H9 (cell line): ENCODE data around the gene CXCL13. TPM values are rescaled to one million over a fixed set of nuclear protein-coding genes. Genes with fewer than 3 reads are reported as not detected.
"Not testable (repeated sequence)": the region's sequence is repeated elsewhere in the genome, so short reads cannot be mapped to it uniquely, and the experiment has no call there.

Experiments
- DNase-seq: peaks from one replicate; pipeline ENCODE4 v3.0.0-alpha.2; 2017
- H2AFZ ChIP-seq: one replicate; pipeline ENCODE4 v1.6.1; 2013; ENCODE audit warnings: mild to moderate bottlenecking, low read length, control low read depth, moderate library complexity
- H2AK5ac ChIP-seq: 2 replicates; pipeline ENCODE4 v1.6.1; 2013; ENCODE audit warnings: low read length, control low read depth, mixed read lengths; ENCODE audit not compliant: insufficient read length
- H2BK120ac ChIP-seq: one replicate; pipeline ENCODE4 v1.6.1; 2013; ENCODE audit warnings: low read depth, mild to moderate bottlenecking, low read length, control low read depth, inconsistent platforms; ENCODE audit not compliant: poor library complexity, severe bottlenecking
- H2BK12ac ChIP-seq: 2 replicates; pipeline ENCODE4 v1.6.1; 2013; ENCODE audit warnings: low read length, control low read depth, mixed read lengths, low read depth; ENCODE audit not compliant: insufficient read length
- H2BK15ac ChIP-seq: 2 replicates; pipeline ENCODE4 v1.6.1; 2013; ENCODE audit warnings: low read depth, low read length, control low read depth
- H2BK20ac ChIP-seq: one replicate; pipeline ENCODE4 v1.6.1; 2013; ENCODE audit warnings: low read depth, mild to moderate bottlenecking, low read length, control low read depth, inconsistent platforms; ENCODE audit not compliant: poor library complexity, severe bottlenecking
- H2BK5ac ChIP-seq: 2 replicates; pipeline ENCODE4 v1.6.1; 2013; ENCODE audit warnings: low read length, control low read depth, mixed read lengths; ENCODE audit not compliant: insufficient read length
- H3K14ac ChIP-seq: 2 replicates; pipeline ENCODE4 v1.6.1; 2013; ENCODE audit warnings: low read length, control low read depth; ENCODE audit not compliant: insufficient read depth
- H3K18ac ChIP-seq: 2 replicates; pipeline ENCODE4 v1.6.1; 2013; ENCODE audit warnings: low read depth, mild to moderate bottlenecking, mixed read lengths, low read length, control low read depth; ENCODE audit not compliant: insufficient read length
- H3K23ac ChIP-seq: 2 replicates; pipeline ENCODE4 v1.6.1; 2013; ENCODE audit warnings: low read length, control low read depth, mixed read lengths, low read depth; ENCODE audit not compliant: insufficient read length
- H3K23me2 ChIP-seq: 2 replicates; pipeline ENCODE4 v1.6.1; 2013; ENCODE audit warnings: low read depth, mild to moderate bottlenecking, mixed read lengths, low read length, control low read depth; ENCODE audit not compliant: insufficient read length, poor library complexity, severe bottlenecking
- H3K27ac ChIP-seq: 2 replicates; pipeline ENCODE4 v1.5.1; 2013; ENCODE audit warnings: low read length, control low read depth, mixed read lengths, low read depth; ENCODE audit not compliant: insufficient read length
- H3K27me3 ChIP-seq: 2 replicates; pipeline ENCODE4 v1.6.1; 2013; ENCODE audit warnings: low read length, control low read depth, inconsistent platforms; ENCODE audit not compliant: insufficient read depth
- H3K4ac ChIP-seq: 2 replicates; pipeline ENCODE4 v1.6.1; 2013; ENCODE audit warnings: low read depth, mild to moderate bottlenecking, control low read depth, inconsistent platforms, low read length, moderate library complexity
- H3K4me1 ChIP-seq: 2 replicates; pipeline ENCODE4 v1.6.1; 2013; ENCODE audit warnings: low read length, control low read depth, inconsistent platforms; ENCODE audit not compliant: insufficient read depth
- H3K4me2 ChIP-seq: 2 replicates; pipeline ENCODE4 v1.6.1; 2013; ENCODE audit warnings: low read length, control low read depth, mixed read lengths; ENCODE audit not compliant: insufficient read length, insufficient read depth
- H3K56ac ChIP-seq: 2 replicates; pipeline ENCODE4 v1.6.1; 2013; ENCODE audit warnings: low read depth, mild to moderate bottlenecking, mixed read lengths, low read length, control low read depth; ENCODE audit not compliant: insufficient read length
- H3K79me1 ChIP-seq: 2 replicates; pipeline ENCODE4 v1.6.1; 2013; ENCODE audit warnings: low read depth, mild to moderate bottlenecking, moderate library complexity, low read length, control low read depth, inconsistent platforms; ENCODE audit not compliant: insufficient read depth, poor library complexity, severe bottlenecking
- H3K79me2 ChIP-seq: 2 replicates; pipeline ENCODE4 v1.6.1; 2013; ENCODE audit warnings: low read length, control low read depth, inconsistent platforms; ENCODE audit not compliant: insufficient read depth
- H3K9ac ChIP-seq: 2 replicates; pipeline ENCODE4 v1.6.1; 2013; ENCODE audit warnings: low read length, control low read depth, mixed read lengths; ENCODE audit not compliant: insufficient read length; ENCODE audit errors: extremely low read depth
- H3K9me3 ChIP-seq: one replicate; pipeline ENCODE4 v1.6.1; 2013; ENCODE audit warnings: low read depth, low read length, inconsistent platforms; ENCODE audit not compliant: control insufficient read depth
- H3T11ph ChIP-seq: one replicate; pipeline ENCODE4 v1.6.1; 2013; ENCODE audit warnings: mild to moderate bottlenecking, low read length, control low read depth, inconsistent platforms
- H4K20me1 ChIP-seq: one replicate; pipeline ENCODE4 v1.6.1; 2013; ENCODE audit not compliant: control insufficient read depth, insufficient read length, insufficient read depth
- H4K5ac ChIP-seq: 2 replicates; pipeline ENCODE4 v1.6.1; 2013; ENCODE audit warnings: low read depth, mild to moderate bottlenecking, mixed read lengths, low read length, control low read depth; ENCODE audit not compliant: insufficient read length
- H4K8ac ChIP-seq: replicated peaks from 2 replicates; pipeline ENCODE4 v1.6.1; 2013; ENCODE audit warnings: low read length, control low read depth, mixed read lengths, low read depth; ENCODE audit not compliant: insufficient read length
- H4K91ac ChIP-seq: 2 replicates; pipeline ENCODE4 v1.6.1; 2013; ENCODE audit warnings: low read depth, mild to moderate bottlenecking, moderate library complexity, mixed read lengths, low read length, control low read depth; ENCODE audit not compliant: insufficient read length
- H3K27ac Mint-ChIP-seq, 3 experiments: 2 replicates in 2 of 3; 3 replicates in 1 of 3; pipeline ENCODE4 v1.8.0; 2020 to 2021; ENCODE audit warnings: mixed read lengths in 3 of 3, mild to moderate bottlenecking in 1 of 3, moderate library complexity in 1 of 3
- H3K27me3 Mint-ChIP-seq: 2 replicates; pipeline ENCODE4 v1.8.0; 2021; ENCODE audit warnings: low read depth, mild to moderate bottlenecking, moderate library complexity, mixed read lengths
- H3K36me3 Mint-ChIP-seq, 3 experiments: 2 replicates in 2 of 3; 3 replicates in 1 of 3; pipeline ENCODE4 v1.8.0; 2020 to 2021; ENCODE audit warnings: low read depth in 3 of 3, mixed read lengths in 3 of 3; ENCODE audit not compliant: insufficient read depth in 1 of 3
- H3K4me1 Mint-ChIP-seq, 2 experiments: 2 replicates each; pipeline ENCODE4 v1.8.0; 2020; ENCODE audit warnings: mixed read lengths in 2 of 2
- H3K4me3 Mint-ChIP-seq, 2 experiments: 2 replicates in 1 of 2; 3 replicates in 1 of 2; pipeline ENCODE4 v1.8.0; 2020 to 2021; ENCODE audit warnings: mild to moderate bottlenecking in 2 of 2, mixed read lengths in 2 of 2, moderate library complexity in 1 of 2
- H3K9me3 Mint-ChIP-seq, 2 experiments: 2 replicates in 1 of 2; 3 replicates in 1 of 2; pipeline ENCODE4 v1.8.0; 2020; ENCODE audit warnings: mild to moderate bottlenecking in 2 of 2, mixed read lengths in 2 of 2, moderate library complexity in 1 of 2
- CTCF ChIP-seq: fragments of 200-600 bp; sonication (generic); conservative IDR thresholded peaks from 3 replicates; pipeline ENCODE4 v1.8.0; 2021; ENCODE audit warnings: antibody characterized with exemption, mild to moderate bottlenecking
- WGBS: extraction: QIAGEN DNeasy Blood & Tissue Kit; methylation state at CpG from one replicate; pipeline ENCODE4 v1.1.7; 2013; ENCODE audit warnings: missing lambda C conversion rate, low lambda C conversion rate, mixed read lengths; ENCODE audit not compliant: insufficient read length; ENCODE audit errors: extremely low coverage; 5-methylcytosine and 5-hydroxymethylcytosine counted together
- total RNA-seq: library from RNA; stranded (reverse); gene quantifications from 2 replicates; pipeline ENCODE4 v1.2.1, GENCODE V29; 2021

The CXCL13 gene
- total RNA-seq, 1 experiment from 2014 or later: not detected

GRCh38 chr4:77560170-77560569 is 45.5 kb upstream of the CXCL13 start:
- H3K14ac ChIP-seq: no peak overlapping the region
- no peak overlapping the region for H2BK120ac ChIP-seq
- no peaks in the 10 kb centered on the region for H3K4me1 ChIP-seq
- no peak overlapping the region for H2BK12ac ChIP-seq
- no peaks in the 10 kb centered on the region for H3K79me1 ChIP-seq
- H3K4ac ChIP-seq: no peak overlapping the region
- no peaks in the 10 kb centered on the region for H4K20me1 ChIP-seq
- no peak overlapping the region for H3K27ac ChIP-seq
- H3K23ac ChIP-seq: no peak overlapping the region
- H4K8ac ChIP-seq: no peak overlapping the region
- H3K4me1 Mint-ChIP-seq: no peaks in the 10 kb centered on the region
- H3K79me2 ChIP-seq: no peaks in the 10 kb centered on the region
- no peak overlapping the region for H3K4me3 Mint-ChIP-seq
- no peak overlapping the region for H4K91ac ChIP-seq
- no peak overlapping the region for H3T11ph ChIP-seq
- H2AFZ ChIP-seq: no peak overlapping the region
- TF ChIP-seq CTCF: no peak
- H3K27me3 ChIP-seq: no peaks in the 10 kb centered on the region
- H4K5ac ChIP-seq: no peak overlapping the region
- H3K56ac ChIP-seq: no peak overlapping the region
- no peak overlapping the region for H2AK5ac ChIP-seq
- peaks cover 7% of the 10 kb centered on the region for H3K9me3 ChIP-seq
- H3K18ac ChIP-seq: no peak overlapping the region
- no peaks in the 10 kb centered on the region for H3K23me2 ChIP-seq
- H3K4me2 ChIP-seq: no peak overlapping the region
- no peak overlapping the region for H2BK15ac ChIP-seq
- H2BK20ac ChIP-seq: no peak overlapping the region
- H3K9me3 Mint-ChIP-seq: peaks cover 30 to 46% of the 10 kb centered on the region in 2 experiments
- H3K36me3 Mint-ChIP-seq: peaks cover 0 to 5% (median 0%) of the 10 kb centered on the region in 3 experiments; a peak in 2 of 7 replicates
- no CpG with 5 or more reads among the region's 1 CpG for WGBS
- no peak overlapping the region for H3K9ac ChIP-seq
- H3K27me3 Mint-ChIP-seq: no peaks in the 10 kb centered on the region
- no peak for DNase-seq
- no peak overlapping the region for H3K27ac Mint-ChIP-seq
- no peak overlapping the region for H2BK5ac ChIP-seq

- H4K5ac ChIP-seq, H2BK15ac ChIP-seq, H3K79me1 ChIP-seq, H2AFZ ChIP-seq, H3K27me3 ChIP-seq, H2BK120ac ChIP-seq, H2BK5ac ChIP-seq, H3K9me3 ChIP-seq, H3K56ac ChIP-seq, H2AK5ac ChIP-seq, H3K4me3 Mint-ChIP-seq, H2BK20ac ChIP-seq, H3K23me2 ChIP-seq, H3K14ac ChIP-seq, H3K27ac Mint-ChIP-seq, H2BK12ac ChIP-seq, H4K20me1 ChIP-seq, H3T11ph ChIP-seq, H3K27ac ChIP-seq, H3K4ac ChIP-seq, H3K18ac ChIP-seq, H3K79me2 ChIP-seq, H3K9ac ChIP-seq, H4K8ac ChIP-seq, H3K36me3 Mint-ChIP-seq, H4K91ac ChIP-seq, H3K4me2 ChIP-seq, H3K4me1 ChIP-seq, DNase-seq, H3K23ac ChIP-seq, H3K27me3 Mint-ChIP-seq, H3K4me1 Mint-ChIP-seq: not testable (repeated sequence)
- peaks cover 25 to 40% of the 10 kb centered on the region in 2 experiments for H3K9me3 Mint-ChIP-seq
- WGBS: no CpG with 5 or more reads among the region's 12 CpGs
These were observed 43.9 kb upstream of the CXCL13 start for GRCh38 chr4:77561720-77562119.
